DLD1 (cell line): Measurements from ENCODE around the gene GPR108.
"Not testable (repeated sequence)": the region's sequence is repeated elsewhere in the genome, so short reads cannot be mapped to it uniquely, and the experiment has no call there.

Experiments
- in situ Hi-C: cut with HindIII; loops from 2 replicates; pipeline ENCODE4 v1.10.0; 2017; ENCODE audit warnings: low sequenced_read_pairs

GPR108 gene

DNA sequence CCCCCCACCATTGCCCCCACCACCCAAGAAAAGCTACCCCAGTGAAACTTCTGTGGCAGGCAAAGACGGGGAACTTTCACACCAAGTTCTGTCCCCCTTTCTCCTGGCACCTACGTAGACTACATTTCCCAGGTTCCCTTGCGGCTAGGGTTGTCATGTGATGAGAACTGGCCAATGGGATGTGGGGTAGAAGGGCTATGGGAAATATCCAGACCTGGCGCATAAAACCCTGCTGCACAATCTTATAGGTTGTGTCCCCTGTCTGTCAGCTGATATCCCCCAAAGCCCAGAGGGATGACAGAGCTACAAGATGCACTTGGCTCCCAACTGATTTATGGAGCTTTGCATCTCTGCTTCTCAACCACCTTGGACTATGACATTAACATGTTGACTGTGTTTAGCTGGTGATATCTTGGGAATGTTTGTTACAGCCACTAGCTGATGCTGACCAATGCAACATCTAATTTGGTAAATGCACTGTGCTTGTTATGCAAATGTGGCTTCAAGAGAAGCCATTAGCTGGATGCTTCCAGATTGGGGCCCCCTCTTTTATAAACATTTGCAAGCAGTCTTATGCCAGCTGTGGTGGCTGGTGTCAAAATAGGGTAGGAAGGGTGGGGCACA lies 23.8 kb upstream of the GPR108 start:
- in situ Hi-C loops, result no loop called here

- in situ Hi-C loops, result no loop called here
Measured at GRCh38 chr19:6760606-6761005, 23.2 kb upstream of the GPR108 start.

DNA sequence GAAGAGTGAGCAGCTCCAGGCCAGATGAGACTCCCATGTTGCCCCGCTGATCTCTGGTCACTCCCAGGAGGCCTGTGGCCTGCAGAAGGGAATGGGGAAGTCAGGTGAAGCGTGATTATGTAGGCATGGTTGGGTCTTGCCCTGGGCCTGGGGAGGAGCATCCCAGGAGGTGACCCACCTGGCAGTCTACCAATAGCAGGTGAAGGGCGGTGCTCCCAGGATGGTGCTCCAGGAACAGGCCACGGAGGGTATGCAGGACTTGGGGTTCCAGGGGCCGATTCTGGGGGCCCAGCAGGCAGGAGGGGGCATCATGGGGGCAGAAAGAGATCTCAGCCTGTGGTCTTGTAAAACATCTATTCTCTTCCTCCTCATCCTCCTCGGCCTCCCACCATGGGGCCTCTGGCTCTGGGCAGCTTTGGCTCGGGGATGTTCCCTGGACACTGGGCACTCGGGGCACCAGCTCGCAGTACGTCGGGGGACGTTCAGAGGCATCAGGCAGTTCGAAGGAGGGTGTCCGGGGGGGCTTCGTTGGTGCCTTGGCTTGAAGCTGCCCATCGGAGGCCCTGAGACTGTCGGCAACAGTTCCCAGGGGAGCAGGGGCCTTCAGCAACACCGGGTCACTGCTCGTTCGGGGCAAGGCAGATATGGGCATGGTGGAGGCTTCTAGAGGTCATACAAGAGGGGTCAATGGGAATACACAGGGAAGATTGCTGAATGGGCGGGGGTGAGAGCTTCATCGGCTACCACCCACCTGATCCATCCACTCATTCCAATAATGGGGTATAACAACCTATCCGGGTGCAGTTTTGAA lies 17.5 kb upstream of the GPR108 start:
- in situ Hi-C loops, result no loop called here

- in situ Hi-C loops, result no loop called here
Measured at GRCh38 chr19:6754136-6754535, 16.8 kb upstream of the GPR108 start.

DNA sequence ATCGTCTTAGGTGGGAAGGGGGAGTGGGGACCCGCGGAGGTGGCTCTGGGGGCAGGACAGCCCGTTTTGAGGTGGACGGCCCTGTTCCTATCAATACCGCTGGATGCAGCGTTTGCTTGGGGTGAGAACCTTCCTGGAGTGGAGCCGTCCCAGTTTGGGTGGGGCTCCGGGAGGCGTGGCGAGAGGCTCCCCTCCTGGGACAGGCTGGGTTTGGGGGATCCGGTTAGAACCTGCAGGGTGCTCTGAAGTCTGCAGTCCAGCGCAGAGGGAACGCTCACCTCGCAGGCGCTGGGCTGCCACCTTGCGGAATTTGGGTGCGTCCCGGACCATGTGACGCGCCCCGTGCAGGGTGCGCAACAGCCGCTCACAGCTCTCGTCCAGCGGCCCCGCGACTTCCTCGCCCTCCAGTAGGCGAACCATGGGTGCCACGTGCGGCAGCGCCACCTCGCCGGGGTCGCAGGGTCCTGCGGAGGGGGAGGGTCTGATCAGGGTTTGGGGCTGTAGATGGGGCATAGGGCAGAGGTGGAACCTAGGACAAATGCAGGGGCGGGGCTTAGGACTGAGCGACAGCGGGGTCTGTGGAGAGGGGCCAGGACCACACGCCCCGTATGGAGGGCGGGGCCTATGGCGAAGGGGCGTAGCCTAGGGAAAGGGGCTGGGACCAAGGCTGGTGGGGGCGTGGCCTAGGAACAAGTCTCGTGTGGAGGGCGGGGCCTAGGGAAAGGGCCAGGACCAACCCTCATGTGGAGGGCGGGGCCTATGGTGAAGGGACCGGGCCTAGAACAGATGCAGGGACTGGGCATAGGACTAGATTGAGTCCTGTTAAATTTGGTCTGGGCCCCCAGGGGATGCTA lies 16.0 kb upstream of the GPR108 start:
- in situ Hi-C loops, result no loop called here

GRCh38 chr19:6752256-6753177 lies 15.1 kb upstream of the GPR108 start:
- in situ Hi-C loops, result no loop called here

DNA sequence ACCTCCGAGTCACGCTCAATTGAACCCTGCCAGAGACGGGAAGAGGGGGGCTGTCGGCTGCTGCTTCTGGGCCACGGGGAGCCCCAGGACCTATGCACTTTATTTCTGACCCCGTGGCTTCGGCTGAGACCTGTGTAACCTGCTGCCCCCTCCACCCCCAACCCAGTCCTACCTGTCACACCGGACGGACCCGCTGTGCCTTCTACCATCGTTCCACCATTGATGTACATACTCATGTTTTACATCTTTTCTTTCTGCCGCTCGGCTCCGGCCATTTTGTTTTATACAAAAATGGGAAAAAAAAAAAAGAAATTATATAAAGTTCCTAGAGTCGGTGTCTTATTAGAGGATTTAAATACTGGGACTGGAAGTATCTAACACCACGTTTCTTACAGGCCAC lies 13.8 kb upstream of the GPR108 start:
- in situ Hi-C loops, result no loop called here

DNA sequence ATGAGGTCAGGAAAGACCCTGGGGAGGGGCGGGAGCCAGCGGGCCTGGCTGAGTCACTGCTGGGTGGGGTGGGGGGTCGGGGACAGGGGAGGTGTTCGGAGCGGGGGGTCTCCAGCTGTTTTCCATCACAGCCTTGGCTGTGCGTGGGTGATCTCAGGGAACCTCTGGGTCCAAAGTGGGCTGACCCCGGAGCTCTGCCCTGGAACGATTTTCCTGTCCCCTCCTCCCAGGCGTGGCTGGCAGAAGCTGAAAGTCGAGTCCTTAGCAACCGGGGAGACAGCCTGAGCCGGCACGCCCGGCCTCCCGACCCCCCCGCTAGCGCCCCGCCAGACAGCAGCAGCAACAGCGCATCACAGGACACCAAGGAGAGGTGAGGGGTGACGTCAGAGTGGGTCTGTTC lies 12.7 kb upstream of the GPR108 start:
- in situ Hi-C loops, result no loop called here

DNA sequence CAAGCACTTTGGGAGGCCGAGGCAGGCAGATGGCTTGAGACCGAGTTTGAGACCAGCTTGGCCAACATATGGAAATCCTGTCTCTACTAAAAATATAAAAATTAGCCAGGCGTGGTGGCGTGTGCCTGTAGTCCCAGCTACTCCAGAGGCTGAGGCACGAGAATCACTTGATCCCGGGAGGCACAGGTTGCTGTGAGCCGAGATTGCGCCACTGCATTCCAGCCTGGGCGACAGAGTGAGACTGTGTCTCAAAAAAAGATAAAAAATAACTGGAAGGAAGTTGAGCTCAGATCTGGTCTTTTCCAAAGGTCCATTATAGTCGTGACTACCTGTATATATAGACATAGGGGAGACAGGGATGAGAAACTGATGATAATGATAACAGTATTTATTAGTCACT lies 11.2 kb upstream of the GPR108 start:
- in situ Hi-C loops, result not testable (repeated sequence)

GRCh38 chr19:6745965-6746364 lies 8.6 kb upstream of the GPR108 start:
- in situ Hi-C loops, result no loop called here

- in situ Hi-C loops, result no loop called here
Measured at GRCh38 chr19:6744381-6745301, 7.3 kb upstream of the GPR108 start.

GRCh38 chr19:6743714-6744380 lies 6.5 kb upstream of the GPR108 start:
- in situ Hi-C loops, result no loop called here

- in situ Hi-C loops, result no loop called here
Measured at GRCh38 chr19:6743066-6743465, 5.7 kb upstream of the GPR108 start.

DNA sequence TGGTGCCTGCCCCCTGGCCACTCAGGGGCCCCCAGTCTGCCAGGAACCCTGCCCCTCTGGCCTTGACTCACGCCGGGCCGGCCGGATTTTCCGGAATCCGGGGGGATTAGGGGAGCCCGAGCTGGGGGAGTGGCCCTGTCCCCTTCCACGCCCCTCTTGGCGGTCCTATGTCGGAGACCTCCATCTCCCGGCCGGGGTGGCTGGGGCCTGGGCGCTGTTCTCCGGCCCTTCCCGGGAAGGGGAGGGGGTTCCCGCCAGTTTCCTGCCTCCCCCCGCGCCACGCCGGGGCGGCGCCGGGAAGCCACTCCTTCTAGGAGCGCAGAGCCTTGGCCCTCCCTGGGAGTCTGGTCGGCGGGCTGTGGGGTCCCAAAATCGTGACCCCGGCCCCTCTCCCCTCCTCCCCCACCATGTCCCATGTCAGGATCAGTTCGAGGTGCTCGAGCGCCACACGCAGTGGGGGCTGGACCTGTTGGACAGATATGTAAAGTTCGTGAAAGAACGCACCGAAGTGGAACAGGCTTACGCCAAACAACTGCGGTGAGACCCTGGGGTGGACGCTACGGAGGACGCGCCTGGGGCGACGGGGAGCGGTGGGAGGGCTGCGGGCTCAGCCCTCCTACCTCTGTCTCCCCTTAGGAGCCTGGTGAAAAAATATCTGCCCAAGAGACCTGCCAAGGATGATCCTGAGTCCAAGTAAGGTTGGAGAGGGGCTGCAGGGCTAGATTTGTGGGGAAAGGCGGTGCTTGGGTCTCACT lies 3.4 kb upstream of the GPR108 start:
- in situ Hi-C loops, result no loop called here

DNA sequence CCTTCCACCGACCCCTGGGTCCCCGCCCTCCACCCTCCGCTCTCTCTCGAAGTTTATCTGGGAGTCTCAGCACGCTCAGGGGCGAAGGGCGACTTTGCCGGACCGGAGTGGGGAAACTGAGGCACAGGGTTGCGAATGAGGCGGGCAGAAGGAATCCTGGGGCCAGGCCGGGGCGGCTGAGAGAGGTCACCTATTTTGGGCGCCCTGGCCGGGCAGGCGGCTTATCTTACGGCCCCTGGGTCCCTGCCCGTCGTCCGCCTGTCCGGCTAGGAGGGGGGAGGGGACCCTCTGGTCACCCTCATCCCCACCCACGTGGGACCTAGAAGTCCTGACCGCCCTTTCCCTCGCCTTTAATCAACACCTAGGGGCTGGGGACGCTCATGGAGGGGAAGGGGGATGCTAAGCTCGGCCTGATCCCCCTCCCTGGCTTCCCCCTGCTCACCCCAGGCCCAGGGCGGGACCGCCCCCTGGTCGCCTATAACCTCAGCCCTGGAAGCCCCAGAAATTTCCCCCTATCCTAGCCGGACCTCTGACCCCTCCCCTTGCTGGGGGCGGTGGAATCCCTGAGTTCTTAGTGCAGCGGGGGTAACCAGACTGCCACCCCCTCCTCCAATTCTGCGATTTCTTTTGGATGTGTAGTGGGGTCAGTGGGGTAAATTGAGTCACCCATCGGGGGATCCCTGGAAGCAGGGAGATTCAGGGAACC lies 2.7 kb upstream of the GPR108 start:
- in situ Hi-C loops, result no loop called here

- in situ Hi-C loops, result no loop called here
Measured at GRCh38 chr19:6739390-6739882, 2.1 kb upstream of the GPR108 start, which contains the start of gene TRIP10. Gene TRIP10, plus strand, starts transcription at chr19:6739680. Its CDS starts 82 bp downstream, at chr19:6739762.

DNA sequence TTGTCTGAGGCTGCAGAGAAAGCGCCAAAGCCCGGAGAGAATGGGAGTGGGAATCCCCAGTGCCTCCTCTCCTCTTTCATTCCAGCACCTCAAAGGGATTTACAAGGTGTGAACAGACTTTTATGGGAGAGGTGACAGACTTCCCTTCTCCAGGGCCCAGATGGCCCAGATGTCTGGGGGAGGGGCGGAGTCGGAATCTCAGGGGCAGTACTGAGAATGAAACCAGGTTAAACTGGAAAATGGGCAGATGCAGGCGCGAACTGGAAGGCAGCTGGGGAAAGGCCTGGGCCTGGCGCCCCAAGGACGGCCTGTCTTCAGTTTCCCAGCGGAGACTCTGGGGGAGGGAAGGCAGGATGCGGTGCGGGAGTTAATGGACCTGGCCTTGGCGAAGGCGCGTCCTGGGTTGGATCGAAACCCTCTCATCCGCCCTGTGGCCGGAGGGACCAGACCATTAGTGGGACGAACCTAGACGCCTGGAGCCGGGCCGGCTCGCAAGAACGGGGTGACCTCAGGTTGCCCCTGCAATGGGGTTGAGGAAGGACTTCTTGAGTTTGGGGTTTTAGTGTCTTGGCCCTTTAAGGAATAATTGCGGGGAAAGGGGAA lies 1.5 kb upstream of the GPR108 start:
- in situ Hi-C loops, result no loop called here
